HEK293 (cell line): ENCODE data around the gene SOX12.

ENCODE experiments used
- KLF9 ChIP-seq: fragments of 450-650 bp; formaldehyde crosslinking; IDR thresholded peaks from 2 replicates; pipeline ENCODE4 v1.5.1; 2016; ENCODE audit warnings: missing biosample characterization, missing genetic modification characterization, low read depth
- MZF1 ChIP-seq: fragments of 450-650 bp; formaldehyde crosslinking; IDR thresholded peaks from 2 replicates; pipeline ENCODE4 v1.5.1; 2017; ENCODE audit warnings: missing biosample characterization, missing genetic modification characterization, borderline replicate concordance
- SCRT1 ChIP-seq: fragments of 450-650 bp; formaldehyde crosslinking; IDR thresholded peaks from 2 replicates; pipeline ENCODE4 v1.5.1; 2016; ENCODE audit warnings: missing biosample characterization, missing genetic modification characterization, borderline replicate concordance
- TCF7L2 ChIP-seq: IDR thresholded peaks from 2 replicates; pipeline ENCODE4 v1.6.1; 2011; ENCODE audit warnings: low read depth, mild to moderate bottlenecking, inconsistent platforms, low read length, moderate library complexity, borderline replicate concordance
- YY2 ChIP-seq: fragments of 450-650 bp; formaldehyde crosslinking; IDR thresholded peaks from 2 replicates; pipeline ENCODE4 v1.5.1; 2016; ENCODE audit warnings: missing biosample characterization, missing genetic modification characterization
- ZFHX2 ChIP-seq: fragments of 450-650 bp; formaldehyde crosslinking; conservative IDR thresholded peaks from 2 replicates; pipeline ENCODE4 v1.5.1; 2016; ENCODE audit warnings: missing biosample characterization, missing genetic modification characterization
- ZNF16 ChIP-seq: fragments of 450-650 bp; formaldehyde crosslinking; IDR thresholded peaks from 2 replicates; pipeline ENCODE4 v1.5.1; 2016; ENCODE audit warnings: low read depth, missing biosample characterization, missing genetic modification characterization
- ZNF175 ChIP-seq: fragments of 450-650 bp; formaldehyde crosslinking; IDR thresholded peaks from 2 replicates; pipeline ENCODE4 v1.5.1; 2016; ENCODE audit warnings: missing biosample characterization, missing genetic modification characterization
- ZNF350 ChIP-seq: fragments of 450-650 bp; formaldehyde crosslinking; IDR thresholded peaks from 2 replicates; pipeline ENCODE4 v1.5.0; 2017; ENCODE audit warnings: missing biosample characterization, mild to moderate bottlenecking, missing genetic modification characterization
- ZNF510 ChIP-seq: fragments of 450-650 bp; formaldehyde crosslinking; IDR thresholded peaks from 2 replicates; pipeline ENCODE4 v1.5.1; 2018; ENCODE audit warnings: mild to moderate bottlenecking, missing genetic modification characterization, missing biosample characterization; ENCODE audit not compliant: insufficient replicate concordance
- ZNF555 ChIP-seq: fragments of 450-650 bp; formaldehyde crosslinking; conservative IDR thresholded peaks from 2 replicates; pipeline ENCODE4 v1.5.1; 2017; ENCODE audit warnings: missing biosample characterization, mild to moderate bottlenecking, missing genetic modification characterization, inconsistent platforms
- ZNF561 ChIP-seq: fragments of 450-650 bp; IDR thresholded peaks from 2 replicates; pipeline ENCODE4 v1.5.1; 2018; ENCODE audit warnings: missing biosample characterization, missing genetic modification characterization, borderline replicate concordance
- ZNF585B ChIP-seq: fragments of 450-650 bp; formaldehyde crosslinking; IDR thresholded peaks from 2 replicates; pipeline ENCODE4 v1.5.1; 2016; ENCODE audit warnings: missing biosample characterization, missing genetic modification characterization
- ZNF624 ChIP-seq: fragments of 450-650 bp; formaldehyde crosslinking; IDR thresholded peaks from 2 replicates; pipeline ENCODE4 v1.5.1; 2017; ENCODE audit warnings: missing biosample characterization, missing genetic modification characterization
- ZNF629 ChIP-seq: fragments of 450-650 bp; formaldehyde crosslinking; IDR thresholded peaks from 2 replicates; pipeline ENCODE4 v1.5.1; 2017; ENCODE audit warnings: missing biosample characterization, missing genetic modification characterization
- ZNF747 ChIP-seq: fragments of 450-650 bp; formaldehyde crosslinking; IDR thresholded peaks from 2 replicates; pipeline ENCODE4 v1.5.1; 2016; ENCODE audit warnings: missing biosample characterization, missing genetic modification characterization
- ZNF776 ChIP-seq: fragments of 450-650 bp; formaldehyde crosslinking; IDR thresholded peaks from 2 replicates; pipeline ENCODE4 v1.5.0; 2017; ENCODE audit warnings: missing biosample characterization, missing genetic modification characterization, borderline replicate concordance
- ZNF837 ChIP-seq: fragments of 450-650 bp; formaldehyde crosslinking; IDR thresholded peaks from 2 replicates; pipeline ENCODE4 v1.5.1; 2016; ENCODE audit warnings: missing biosample characterization, missing genetic modification characterization
- ZSCAN16 ChIP-seq: fragments of 450-650 bp; formaldehyde crosslinking; IDR thresholded peaks from 2 replicates; pipeline ENCODE4 v1.5.1; 2016; ENCODE audit warnings: missing biosample characterization, missing genetic modification characterization
- TF ChIP-seq, protein P1 (sequence below): fragments of 450-650 bp; formaldehyde crosslinking; IDR thresholded peaks from 2 replicates; pipeline ENCODE4 v1.5.1; 2016; ENCODE audit warnings: missing biosample characterization, missing genetic modification characterization
- TF ChIP-seq, protein P2 (sequence below): fragments of 450-650 bp; formaldehyde crosslinking; IDR thresholded peaks from 2 replicates; pipeline ENCODE4 v1.5.1; 2016; ENCODE audit warnings: missing biosample characterization, missing genetic modification characterization
- TF ChIP-seq, protein P3 (sequence below): fragments of 450-650 bp; formaldehyde crosslinking; IDR thresholded peaks from 2 replicates; pipeline ENCODE4 v1.5.1; 2016; ENCODE audit warnings: missing biosample characterization, missing genetic modification characterization
- TF ChIP-seq, protein P4 (sequence below): fragments of 450-650 bp; formaldehyde crosslinking; conservative IDR thresholded peaks from 2 replicates; pipeline ENCODE4 v1.5.1; 2016; ENCODE audit warnings: low read depth, missing biosample characterization, missing genetic modification characterization
- TF ChIP-seq, protein P5 (sequence below): fragments of 450-650 bp; formaldehyde crosslinking; IDR thresholded peaks from 2 replicates; pipeline ENCODE4 v1.5.1; 2016; ENCODE audit warnings: missing biosample characterization, missing genetic modification characterization
- TF ChIP-seq, protein P6 (sequence below): sonication (generic); formaldehyde crosslinking; IDR thresholded peaks from 2 replicates; pipeline ENCODE4 v1.8.1; 2022; ENCODE audit warnings: mild to moderate bottlenecking, moderate library complexity, missing genetic modification reagents

The SOX12 gene

DNA sequence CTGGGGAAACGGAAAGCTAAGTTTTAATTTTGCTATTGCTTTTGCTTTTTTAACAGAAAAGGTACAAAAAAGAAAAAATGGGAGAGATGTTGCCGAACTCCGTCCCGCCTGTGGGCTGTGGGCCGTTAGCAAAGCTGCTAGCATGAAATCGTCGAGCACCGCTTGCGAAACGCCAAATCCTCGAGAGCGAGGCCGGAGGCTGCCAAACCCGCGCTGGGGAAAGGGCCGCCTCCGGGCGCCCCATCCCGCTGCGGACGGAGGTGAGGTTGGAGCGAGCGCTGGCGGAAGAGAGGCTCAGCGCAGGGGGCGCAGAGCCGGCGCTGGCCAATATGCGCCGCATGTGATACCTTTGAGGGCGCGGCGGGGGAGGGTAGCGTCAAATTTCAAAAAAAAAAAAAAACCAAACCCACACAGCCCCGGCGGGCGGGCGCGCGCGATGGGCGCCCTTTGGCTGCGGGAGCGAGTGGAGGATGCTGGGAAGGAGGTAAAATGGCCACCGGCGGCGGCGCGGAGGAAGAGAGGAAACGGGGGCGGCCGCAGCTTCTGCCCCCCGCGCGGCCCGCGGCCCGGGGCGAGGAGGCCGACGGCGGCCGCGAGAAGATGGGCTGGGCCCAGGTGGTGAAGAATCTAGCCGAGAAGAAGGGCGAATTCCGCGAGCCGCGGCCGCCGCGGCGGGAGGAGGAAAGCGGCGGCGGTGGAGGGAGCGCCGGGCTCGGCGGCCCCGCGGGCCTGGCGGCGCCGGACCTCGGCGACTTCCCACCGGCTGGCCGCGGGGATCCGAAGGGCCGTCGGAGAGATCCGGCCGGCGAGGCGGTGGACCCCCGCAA lies 28.0 kb upstream of the SOX12 start, which contains the start of gene ZCCHC3 (continued):
- peak; percentile 97 for TF ChIP-seq ZFHX2 (tag by site-specific recombination)
- TF ChIP-seq, protein P1, sequence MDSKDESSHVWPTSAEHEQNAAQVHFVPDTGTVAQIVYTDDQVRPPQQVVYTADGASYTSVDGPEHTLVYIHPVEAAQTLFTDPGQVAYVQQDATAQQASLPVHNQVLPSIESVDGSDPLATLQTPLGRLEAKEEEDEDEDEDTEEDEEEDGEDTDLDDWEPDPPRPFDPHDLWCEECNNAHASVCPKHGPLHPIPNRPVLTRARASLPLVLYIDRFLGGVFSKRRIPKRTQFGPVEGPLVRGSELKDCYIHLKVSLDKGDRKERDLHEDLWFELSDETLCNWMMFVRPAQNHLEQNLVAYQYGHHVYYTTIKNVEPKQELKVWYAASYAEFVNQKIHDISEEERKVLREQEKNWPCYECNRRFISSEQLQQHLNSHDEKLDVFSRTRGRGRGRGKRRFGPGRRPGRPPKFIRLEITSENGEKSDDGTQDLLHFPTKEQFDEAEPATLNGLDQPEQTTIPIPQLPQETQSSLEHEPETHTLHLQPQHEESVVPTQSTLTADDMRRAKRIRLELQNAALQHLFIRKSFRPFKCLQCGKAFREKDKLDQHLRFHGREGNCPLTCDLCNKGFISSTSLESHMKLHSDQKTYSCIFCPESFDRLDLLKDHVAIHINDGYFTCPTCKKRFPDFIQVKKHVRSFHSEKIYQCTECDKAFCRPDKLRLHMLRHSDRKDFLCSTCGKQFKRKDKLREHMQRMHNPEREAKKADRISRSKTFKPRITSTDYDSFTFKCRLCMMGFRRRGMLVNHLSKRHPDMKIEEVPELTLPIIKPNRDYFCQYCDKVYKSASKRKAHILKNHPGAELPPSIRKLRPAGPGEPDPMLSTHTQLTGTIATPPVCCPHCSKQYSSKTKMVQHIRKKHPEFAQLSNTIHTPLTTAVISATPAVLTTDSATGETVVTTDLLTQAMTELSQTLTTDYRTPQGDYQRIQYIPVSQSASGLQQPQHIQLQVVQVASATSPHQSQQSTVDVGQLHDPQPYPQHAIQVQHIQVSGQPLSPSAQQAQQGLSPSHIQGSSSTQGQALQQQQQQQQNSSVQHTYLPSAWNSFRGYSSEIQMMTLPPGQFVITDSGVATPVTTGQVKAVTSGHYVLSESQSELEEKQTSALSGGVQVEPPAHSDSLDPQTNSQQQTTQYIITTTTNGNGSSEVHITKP (tag by site-specific recombination): peak; percentile 95
- TF ChIP-seq SCRT1 (tag by site-specific recombination): no peak
- TF ChIP-seq, protein P2, sequence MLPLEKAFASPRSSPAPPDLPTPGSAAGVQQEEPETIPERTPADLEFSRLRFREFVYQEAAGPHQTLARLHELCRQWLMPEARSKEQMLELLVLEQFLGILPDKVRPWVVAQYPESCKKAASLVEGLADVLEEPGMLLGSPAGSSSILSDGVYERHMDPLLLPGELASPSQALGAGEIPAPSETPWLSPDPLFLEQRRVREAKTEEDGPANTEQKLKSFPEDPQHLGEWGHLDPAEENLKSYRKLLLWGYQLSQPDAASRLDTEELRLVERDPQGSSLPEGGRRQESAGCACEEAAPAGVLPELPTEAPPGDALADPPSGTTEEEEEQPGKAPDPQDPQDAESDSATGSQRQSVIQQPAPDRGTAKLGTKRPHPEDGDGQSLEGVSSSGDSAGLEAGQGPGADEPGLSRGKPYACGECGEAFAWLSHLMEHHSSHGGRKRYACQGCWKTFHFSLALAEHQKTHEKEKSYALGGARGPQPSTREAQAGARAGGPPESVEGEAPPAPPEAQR (tag by site-specific recombination): no peak
- TF ChIP-seq, protein P3, sequence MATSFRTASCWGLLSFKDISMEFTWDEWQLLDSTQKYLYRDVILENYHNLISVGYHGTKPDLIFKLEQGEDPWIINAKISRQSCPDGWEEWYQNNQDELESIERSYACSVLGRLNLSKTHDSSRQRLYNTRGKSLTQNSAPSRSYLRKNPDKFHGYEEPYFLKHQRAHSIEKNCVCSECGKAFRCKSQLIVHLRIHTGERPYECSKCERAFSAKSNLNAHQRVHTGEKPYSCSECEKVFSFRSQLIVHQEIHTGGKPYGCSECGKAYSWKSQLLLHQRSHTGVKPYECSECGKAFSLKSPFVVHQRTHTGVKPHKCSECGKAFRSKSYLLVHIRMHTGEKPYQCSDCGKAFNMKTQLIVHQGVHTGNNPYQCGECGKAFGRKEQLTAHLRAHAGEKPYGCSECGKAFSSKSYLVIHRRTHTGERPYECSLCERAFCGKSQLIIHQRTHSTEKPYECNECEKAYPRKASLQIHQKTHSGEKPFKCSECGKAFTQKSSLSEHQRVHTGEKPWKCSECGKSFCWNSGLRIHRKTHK (tag by site-specific recombination): no peak
- TF ChIP-seq ZNF510 (tag by site-specific recombination): no peak
- no peak for TF ChIP-seq ZNF585B (tag by site-specific recombination)
- peak; percentile 44; the same call in 1 of the 2 replicates for TF ChIP-seq MZF1 (tag by site-specific recombination)
- no peak for TF ChIP-seq ZNF747 (tag by site-specific recombination)
- TF ChIP-seq ZNF776 (tag by site-specific recombination): no peak
- no peak for TF ChIP-seq ZNF555 (tag by site-specific recombination)
- TF ChIP-seq ZNF624 (tag by site-specific recombination): no peak
- TF ChIP-seq ZNF561: peak; percentile 24; the same call in 1 of the 2 replicates
- TF ChIP-seq, protein P4, sequence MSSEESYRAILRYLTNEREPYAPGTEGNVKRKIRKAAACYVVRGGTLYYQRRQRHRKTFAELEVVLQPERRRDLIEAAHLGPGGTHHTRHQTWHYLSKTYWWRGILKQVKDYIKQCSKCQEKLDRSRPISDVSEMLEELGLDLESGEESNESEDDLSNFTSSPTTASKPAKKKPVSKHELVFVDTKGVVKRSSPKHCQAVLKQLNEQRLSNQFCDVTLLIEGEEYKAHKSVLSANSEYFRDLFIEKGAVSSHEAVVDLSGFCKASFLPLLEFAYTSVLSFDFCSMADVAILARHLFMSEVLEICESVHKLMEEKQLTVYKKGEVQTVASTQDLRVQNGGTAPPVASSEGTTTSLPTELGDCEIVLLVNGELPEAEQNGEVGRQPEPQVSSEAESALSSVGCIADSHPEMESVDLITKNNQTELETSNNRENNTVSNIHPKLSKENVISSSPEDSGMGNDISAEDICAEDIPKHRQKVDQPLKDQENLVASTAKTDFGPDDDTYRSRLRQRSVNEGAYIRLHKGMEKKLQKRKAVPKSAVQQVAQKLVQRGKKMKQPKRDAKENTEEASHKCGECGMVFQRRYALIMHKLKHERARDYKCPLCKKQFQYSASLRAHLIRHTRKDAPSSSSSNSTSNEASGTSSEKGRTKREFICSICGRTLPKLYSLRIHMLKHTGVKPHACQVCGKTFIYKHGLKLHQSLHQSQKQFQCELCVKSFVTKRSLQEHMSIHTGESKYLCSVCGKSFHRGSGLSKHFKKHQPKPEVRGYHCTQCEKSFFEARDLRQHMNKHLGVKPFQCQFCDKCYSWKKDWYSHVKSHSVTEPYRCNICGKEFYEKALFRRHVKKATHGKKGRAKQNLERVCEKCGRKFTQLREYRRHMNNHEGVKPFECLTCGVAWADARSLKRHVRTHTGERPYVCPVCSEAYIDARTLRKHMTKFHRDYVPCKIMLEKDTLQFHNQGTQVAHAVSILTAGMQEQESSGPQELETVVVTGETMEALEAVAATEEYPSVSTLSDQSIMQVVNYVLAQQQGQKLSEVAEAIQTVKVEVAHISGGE (tag by site-specific recombination): peak; percentile 63
- peak; percentile 83 for TF ChIP-seq YY2 (tag by site-specific recombination)
- TF ChIP-seq, protein P5, sequence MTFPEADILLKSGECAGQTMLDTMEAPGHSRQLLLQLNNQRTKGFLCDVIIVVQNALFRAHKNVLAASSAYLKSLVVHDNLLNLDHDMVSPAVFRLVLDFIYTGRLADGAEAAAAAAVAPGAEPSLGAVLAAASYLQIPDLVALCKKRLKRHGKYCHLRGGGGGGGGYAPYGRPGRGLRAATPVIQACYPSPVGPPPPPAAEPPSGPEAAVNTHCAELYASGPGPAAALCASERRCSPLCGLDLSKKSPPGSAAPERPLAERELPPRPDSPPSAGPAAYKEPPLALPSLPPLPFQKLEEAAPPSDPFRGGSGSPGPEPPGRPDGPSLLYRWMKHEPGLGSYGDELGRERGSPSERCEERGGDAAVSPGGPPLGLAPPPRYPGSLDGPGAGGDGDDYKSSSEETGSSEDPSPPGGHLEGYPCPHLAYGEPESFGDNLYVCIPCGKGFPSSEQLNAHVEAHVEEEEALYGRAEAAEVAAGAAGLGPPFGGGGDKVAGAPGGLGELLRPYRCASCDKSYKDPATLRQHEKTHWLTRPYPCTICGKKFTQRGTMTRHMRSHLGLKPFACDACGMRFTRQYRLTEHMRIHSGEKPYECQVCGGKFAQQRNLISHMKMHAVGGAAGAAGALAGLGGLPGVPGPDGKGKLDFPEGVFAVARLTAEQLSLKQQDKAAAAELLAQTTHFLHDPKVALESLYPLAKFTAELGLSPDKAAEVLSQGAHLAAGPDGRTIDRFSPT (tag by site-specific recombination): peak; percentile 88
- TF ChIP-seq ZNF629 (tag by site-specific recombination): peak; percentile 88
- TF ChIP-seq KLF9 (tag by site-specific recombination): peak; percentile 72
- TF ChIP-seq TCF7L2: peak; percentile 66; the same call in 1 of the 2 replicates
- TF ChIP-seq, protein P6, sequence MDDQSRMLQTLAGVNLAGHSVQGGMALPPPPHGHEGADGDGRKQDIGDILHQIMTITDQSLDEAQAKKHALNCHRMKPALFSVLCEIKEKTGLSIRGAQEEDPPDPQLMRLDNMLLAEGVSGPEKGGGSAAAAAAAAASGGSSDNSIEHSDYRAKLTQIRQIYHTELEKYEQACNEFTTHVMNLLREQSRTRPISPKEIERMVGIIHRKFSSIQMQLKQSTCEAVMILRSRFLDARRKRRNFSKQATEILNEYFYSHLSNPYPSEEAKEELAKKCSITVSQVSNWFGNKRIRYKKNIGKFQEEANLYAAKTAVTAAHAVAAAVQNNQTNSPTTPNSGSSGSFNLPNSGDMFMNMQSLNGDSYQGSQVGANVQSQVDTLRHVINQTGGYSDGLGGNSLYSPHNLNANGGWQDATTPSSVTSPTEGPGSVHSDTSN (CRISPR knock-in tag): peak; percentile 70; the same call in 1 of the 2 replicates
- no peak for TF ChIP-seq ZNF350
- TF ChIP-seq ZNF16 (tag by site-specific recombination): no peak
- TF ChIP-seq ZNF175 (tag by site-specific recombination): no peak
- no peak for TF ChIP-seq ZSCAN16
- TF ChIP-seq ZNF837: no peak
